HG02678 (cell line): ENCODE data around the gene NRG3.
"Not testable (repeated sequence)": the region's sequence is repeated elsewhere in the genome, so short reads cannot be mapped to it uniquely, and the experiment has no call there.

Experiments used
- ATAC-seq: cut with Tn5 transposase; IDR thresholded peaks from one replicate; pipeline ENCODE4 v1.9.1; 2021; ENCODE audit warnings: mild to moderate bottlenecking, moderate library complexity; ENCODE audit not compliant: unreplicated experiment

The NRG3 gene

DNA sequence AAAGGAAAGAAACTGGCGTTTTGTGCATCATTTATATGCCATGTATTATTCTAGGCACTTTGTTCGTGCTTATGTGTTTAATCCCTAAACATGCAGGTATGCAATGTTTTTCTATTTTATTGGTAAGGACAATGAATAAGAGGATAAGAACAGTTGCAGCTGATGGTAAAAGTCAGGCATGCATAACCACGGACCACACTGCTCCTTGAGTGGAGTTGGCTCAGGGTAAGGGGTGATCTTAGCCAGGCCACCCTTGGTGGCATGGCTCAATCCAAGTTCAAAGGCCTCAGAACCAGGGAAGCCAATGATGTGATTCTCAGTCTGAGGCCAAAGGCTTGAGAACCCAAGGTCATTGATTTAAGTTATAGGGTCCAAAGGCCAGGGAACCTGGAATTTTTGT, 1068.1 kb downstream of the NRG3 start:
- no peak for ATAC-seq

DNA sequence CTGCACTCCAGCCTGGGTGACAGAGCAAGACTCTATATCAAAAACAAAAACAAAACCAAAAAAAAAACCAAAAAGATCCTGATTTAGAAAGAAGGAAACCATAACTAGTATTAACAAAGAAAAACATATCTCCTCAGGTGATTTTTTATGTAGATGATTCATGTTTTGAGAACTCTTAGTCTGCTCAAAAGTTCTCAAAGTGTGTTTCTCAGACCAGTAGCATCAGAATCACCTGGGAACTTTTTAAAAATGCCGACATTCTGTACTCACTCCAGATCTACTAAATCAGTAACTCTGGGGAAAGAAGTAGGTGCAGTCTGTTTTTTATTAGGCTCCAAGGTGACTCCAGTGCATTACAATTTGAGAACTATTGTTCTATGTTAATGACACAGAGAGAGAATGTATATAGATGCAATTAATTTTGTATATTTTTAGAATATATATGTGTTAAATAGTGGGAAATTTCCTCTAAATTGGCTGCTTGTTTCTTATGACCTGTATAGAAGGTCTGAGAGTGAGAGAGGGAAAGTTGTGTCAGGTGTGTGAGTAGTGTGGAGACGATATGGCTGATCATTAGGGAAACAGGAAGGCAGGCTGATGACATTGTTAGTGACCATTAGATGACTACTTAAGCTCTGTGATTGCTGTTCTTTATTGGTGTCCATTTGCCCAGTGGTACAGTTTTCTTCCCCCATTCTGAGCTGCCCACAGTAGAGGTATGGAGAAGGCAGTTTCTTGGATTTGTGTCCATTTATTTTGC, 1075.0 kb downstream of the NRG3 start:
- no peak for ATAC-seq

- no peak for ATAC-seq
Observed at GRCh38 chr10:82953331-82953730, 1078.3 kb downstream of the NRG3 start.

- no peak for ATAC-seq
Observed at GRCh38 chr10:82953909-82954308, 1078.9 kb downstream of the NRG3 start.

- ATAC-seq, result not testable (repeated sequence)
Observed at GRCh38 chr10:82960421-82961060, 1085.5 kb downstream of the NRG3 start.

DNA sequence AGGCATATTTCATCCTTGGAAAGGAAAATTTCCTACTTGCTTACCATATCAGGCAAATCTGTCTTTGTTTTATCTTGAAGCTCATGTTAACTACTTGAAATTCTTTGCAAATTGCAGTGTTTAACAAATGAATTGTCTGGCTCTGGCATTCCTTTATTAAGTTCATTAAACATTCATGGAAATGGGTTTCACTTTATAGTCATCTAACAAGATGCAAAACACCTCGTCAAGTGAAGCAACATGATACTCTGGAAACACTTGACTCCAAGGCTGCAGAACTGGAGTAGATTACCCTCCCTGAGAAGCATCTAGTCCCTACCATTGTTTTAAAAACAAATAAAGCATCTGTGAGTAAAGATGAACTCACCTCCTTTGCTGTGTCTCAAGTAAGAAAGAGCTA, 1086.9 kb downstream of the NRG3 start:
- no peak for ATAC-seq

DNA sequence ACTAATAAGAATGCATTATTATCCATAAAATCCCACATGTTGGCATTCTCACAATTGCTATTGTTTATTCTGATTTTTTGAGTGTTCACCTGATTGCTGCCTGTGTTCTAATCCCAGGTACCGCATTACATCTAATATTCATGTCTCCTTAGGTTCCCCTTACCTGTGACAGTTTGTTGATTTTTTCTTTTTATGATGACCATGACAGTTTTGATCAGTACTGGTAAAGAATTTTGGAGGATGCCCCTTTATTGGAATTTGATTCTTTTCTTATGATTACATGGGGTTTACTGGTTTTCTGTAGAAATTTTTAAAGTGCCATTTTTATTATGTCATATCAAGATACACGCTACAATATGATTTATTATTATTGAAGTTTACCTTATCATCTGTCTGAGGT, 1091.1 kb downstream of the NRG3 start:
- ATAC-seq, result no peak

- no peak for ATAC-seq
Observed at GRCh38 chr10:82968533-82968932, 1093.5 kb downstream of the NRG3 start.

GRCh38 chr10:82969405-82969804, 1094.4 kb downstream of the NRG3 start:
- no peak for ATAC-seq

GRCh38 chr10:82980321-82980720, 1105.3 kb downstream of the NRG3 start:
- no peak for ATAC-seq

GRCh38 chr10:82981137-82981723, 1106.2 kb downstream of the NRG3 start:
- ATAC-seq, result no peak

- no peak for ATAC-seq
Observed at GRCh38 chr10:82982110-82982608, 1107.2 kb downstream of the NRG3 start.

DNA sequence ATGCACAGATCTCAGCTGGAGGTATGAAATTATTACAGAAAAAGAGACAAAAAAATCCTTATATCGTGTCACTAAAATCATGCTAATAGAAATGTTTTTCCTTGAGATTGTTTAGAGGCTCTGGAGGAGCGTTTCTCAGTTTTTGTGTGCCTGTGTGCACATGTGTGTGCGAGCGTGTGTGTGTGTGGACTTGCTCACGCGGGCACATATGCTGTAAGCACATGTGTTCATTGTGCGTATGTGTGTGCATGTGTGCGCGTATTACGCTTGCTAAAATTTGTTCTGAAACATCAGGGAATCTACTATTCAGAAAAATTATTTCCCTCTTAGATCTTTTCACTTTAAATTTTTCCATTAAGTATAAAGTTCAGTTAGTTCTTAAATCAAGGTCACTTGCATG, 1111.2 kb downstream of the NRG3 start:
- no peak for ATAC-seq

DNA sequence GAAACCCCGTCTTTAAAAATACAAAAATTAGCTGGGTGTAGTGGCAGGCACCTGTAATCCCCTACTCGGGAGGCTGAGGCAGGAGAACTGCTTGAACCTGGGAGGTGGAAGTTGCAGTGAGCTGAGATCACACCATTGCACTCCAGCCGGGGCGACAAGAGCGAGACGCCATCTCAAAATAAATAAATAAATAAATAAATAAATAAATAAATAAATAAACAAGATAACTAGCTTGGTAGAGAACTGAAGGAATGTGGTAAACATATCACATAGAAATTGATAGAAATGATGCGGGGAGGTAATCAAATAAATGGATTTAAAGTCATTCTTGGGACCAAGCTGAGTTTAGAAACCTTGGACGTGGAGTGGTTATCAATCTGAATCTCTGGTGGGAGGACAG, 1131.5 kb downstream of the NRG3 start:
- ATAC-seq, result not testable (repeated sequence)

DNA sequence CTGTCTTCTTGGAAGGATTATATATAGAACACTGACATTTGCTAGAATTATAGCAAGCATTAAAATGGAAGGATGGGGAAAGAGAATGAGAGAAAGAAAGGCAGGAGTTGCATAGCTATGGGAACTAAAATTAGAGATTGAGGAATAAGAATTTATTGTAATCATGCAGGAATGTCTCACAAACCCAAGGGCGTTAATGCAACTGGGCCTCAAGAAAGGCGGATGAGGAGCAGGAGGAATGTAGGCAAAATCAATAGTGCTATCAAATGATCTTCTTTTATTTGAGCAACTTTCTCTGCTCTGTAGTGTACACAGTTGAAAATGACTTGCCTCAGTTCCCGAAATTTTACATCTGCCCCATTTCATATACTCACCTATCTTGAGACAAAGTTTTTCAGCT, 1132.5 kb downstream of the NRG3 start:
- ATAC-seq, result no peak

DNA sequence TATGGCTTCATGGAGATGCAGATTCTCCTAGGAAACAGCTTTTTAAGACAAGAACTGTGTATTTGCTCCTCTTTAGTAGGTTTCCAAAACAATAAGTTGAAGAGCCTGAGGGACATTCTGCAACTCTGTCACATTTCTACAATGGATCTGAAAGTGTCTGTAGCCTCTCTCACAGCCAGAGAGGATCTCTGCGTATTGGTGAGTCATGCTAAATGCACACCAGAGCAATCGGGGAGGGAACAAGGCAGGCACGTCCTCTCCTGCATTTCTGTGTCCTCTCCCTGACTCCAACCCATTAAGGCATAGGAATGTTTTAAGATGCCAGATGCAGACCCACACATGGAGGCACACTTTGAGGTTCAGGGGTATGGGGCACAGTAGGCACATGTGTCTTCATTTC, 1137.9 kb downstream of the NRG3 start:
- no peak for ATAC-seq

DNA sequence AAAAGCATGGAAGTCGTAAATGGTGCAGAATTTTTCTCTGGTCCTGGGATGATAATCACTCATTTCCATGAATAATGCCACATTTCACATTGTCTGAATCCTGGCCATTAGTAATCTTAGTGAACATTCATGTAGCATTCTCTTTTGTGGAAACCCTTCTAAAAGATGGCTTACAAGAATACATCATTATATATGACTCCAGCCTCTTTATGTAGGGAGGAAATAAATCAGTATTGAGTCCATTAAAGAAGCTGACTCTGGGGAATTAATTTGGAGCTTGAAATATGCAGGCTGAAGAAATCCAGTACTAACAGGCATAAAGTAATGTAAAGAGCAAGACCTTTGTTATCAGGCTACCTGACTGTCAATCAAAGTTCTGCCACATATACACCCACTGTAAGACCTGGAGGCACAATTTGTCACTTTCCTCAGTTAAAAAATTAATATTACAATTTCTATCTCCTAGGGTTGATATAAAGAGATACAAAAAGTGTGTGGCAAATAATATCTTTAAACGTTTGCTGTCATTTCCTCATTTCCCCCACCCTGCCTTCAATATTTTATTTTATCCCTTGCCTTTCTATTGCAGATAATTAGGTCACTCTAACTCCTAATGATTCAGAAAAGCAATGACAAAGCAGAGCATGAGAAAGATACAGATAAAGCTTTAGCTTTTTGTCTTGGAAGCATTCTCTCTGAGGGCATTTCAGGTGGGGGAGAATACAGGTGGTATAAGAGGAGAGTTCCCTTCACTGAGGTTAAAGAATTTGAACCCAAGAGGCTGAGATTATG, 1142.3 kb downstream of the NRG3 start:
- ATAC-seq, result no peak

GRCh38 chr10:83023662-83024061, 1148.7 kb downstream of the NRG3 start:
- ATAC-seq, result no peak
